CD4-positive, alpha-beta T cell treated with Interleukin-17A for 1 hour (primary cell): Measurements from ENCODE around the gene ANKRD17.
"Not testable (repeated sequence)": the region's sequence is repeated elsewhere in the genome, so short reads cannot be mapped to it uniquely, and the experiment has no call there.

ENCODE experiments used
- DNase-seq: peaks from one replicate; pipeline ENCODE4 v3.0.0-alpha.2; 2020

ANKRD17 gene

GRCh38 chr4:73247100-73247499 lies 11.5 kb downstream of the ANKRD17 start:
- no peak for DNase-seq

- DNase-seq, result no peak
Observed at GRCh38 chr4:73245955-73246354, 12.6 kb downstream of the ANKRD17 start.

GRCh38 chr4:73244945-73245601 lies 13.5 kb downstream of the ANKRD17 start:
- no peak for DNase-seq

- DNase-seq, result no peak
Observed at GRCh38 chr4:73237044-73237443, 21.6 kb downstream of the ANKRD17 start.

- no peak for DNase-seq
Observed at GRCh38 chr4:73236151-73236550, 22.4 kb downstream of the ANKRD17 start.

- no peak for DNase-seq
Observed at GRCh38 chr4:73234712-73235111, 23.9 kb downstream of the ANKRD17 start.

GRCh38 chr4:73231518-73232487 lies 26.8 kb downstream of the ANKRD17 start:
- no peak for DNase-seq

- no peak for DNase-seq
Observed at GRCh38 chr4:73230865-73231517, 27.6 kb downstream of the ANKRD17 start.

- DNase-seq, result not testable (repeated sequence)
Observed at GRCh38 chr4:73228800-73229199, 29.8 kb downstream of the ANKRD17 start.

- DNase-seq, result no peak
Observed at GRCh38 chr4:73224886-73225285, 33.7 kb downstream of the ANKRD17 start.

GRCh38 chr4:73223258-73223650 lies 35.3 kb downstream of the ANKRD17 start:
- no peak for DNase-seq

GRCh38 chr4:73222466-73223257 lies 35.9 kb downstream of the ANKRD17 start:
- DNase-seq, result peak; percentile 90

- no peak for DNase-seq
Observed at GRCh38 chr4:73221734-73222133, 36.9 kb downstream of the ANKRD17 start.

GRCh38 chr4:73220815-73221214 lies 37.8 kb downstream of the ANKRD17 start:
- DNase-seq, result no peak

- no peak for DNase-seq
Observed at GRCh38 chr4:73213916-73214653, 44.5 kb downstream of the ANKRD17 start.

- no peak for DNase-seq
Observed at GRCh38 chr4:73212982-73213730, 45.4 kb downstream of the ANKRD17 start.

- no peak for DNase-seq
Observed at GRCh38 chr4:73211968-73212367, 46.6 kb downstream of the ANKRD17 start.

- DNase-seq, result no peak
Observed at GRCh38 chr4:73208376-73208775, 50.2 kb downstream of the ANKRD17 start.

GRCh38 chr4:73206236-73206635 lies 52.4 kb downstream of the ANKRD17 start:
- no peak for DNase-seq

- DNase-seq, result no peak
Observed at GRCh38 chr4:73205482-73205881, 53.1 kb downstream of the ANKRD17 start.

GRCh38 chr4:73203976-73204375 lies 54.6 kb downstream of the ANKRD17 start:
- DNase-seq, result not testable (repeated sequence)
